NOMO-1 treated with DMSO at 0.1 percent for 48 hours (cell line): ENCODE results near the gene ZNF212.
A peak's percentile ranks its signal among the peaks of the same experiment; 100 is the strongest.
"Not testable (repeated sequence)": the region's sequence is repeated elsewhere in the genome, so short reads cannot be mapped to it uniquely, and the experiment has no call there.

Experiments used
- DNase-seq: peaks from one replicate; lab custom pipeline; 2025; ENCODE audit not compliant: unreplicated experiment; lab: John Stamatoyannopoulos, UW

ZNF212 gene

GRCh38 chr7:149252378-149252777 lies 12.9 kb downstream of the ZNF212 start:
- no peak for DNase-seq

- no peak for DNase-seq
Measured at GRCh38 chr7:149253665-149254064, 14.2 kb downstream of the ZNF212 start.

DNA sequence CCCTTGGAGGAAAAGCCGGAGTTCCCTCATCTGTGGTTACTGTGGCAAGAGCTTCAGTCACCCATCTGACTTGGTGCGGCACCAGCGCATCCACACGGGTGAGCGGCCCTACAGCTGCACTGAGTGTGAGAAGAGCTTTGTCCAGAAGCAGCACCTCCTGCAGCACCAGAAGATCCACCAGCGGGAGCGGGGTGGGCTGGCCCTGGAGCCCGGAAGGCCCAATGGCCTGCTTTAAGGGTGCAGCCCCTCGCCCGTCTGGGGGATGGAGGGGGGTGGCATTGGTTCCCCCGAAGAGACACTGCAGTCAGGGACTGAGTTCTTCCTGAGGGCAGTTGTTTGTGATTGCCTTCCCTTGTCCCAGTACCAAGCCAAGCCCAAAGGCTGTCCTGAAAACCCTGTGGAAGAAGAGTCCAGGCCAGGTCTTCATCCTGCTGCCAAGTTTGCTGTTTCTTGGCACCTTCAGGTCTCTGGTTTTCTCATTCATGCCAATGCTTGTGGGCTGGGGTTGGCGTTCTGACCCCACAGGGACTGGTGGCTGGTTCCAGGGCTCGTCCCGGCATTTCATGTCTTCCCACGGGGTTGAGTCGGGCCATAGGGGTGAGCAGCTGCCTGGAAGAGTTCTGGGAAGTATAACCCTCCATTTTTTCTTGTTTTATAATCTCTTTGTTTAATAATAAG lies 14.9 kb downstream of the ZNF212 start:
- DNase-seq: no peak

DNA sequence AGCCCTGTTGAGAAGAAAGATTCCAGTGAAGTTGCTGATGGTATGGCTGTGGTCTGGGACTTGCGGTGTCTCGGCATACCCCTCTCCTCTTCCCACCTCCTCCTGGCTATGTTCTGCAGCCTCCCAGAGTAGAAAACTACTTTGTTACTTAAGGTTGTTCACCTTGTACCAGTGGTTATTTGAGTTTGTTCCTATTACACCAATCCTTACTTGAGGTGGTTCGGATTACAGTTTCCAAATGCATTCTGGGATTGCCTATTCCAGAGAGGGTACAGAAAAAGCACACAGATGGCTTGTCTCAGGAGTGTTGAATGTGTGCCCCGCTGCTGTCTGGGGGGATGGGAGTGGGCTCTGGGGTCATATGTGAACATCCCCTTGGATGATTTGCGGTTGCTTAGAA lies 15.7 kb downstream of the ZNF212 start:
- DNase-seq: no peak

GRCh38 chr7:149256568-149256967 lies 17.1 kb downstream of the ZNF212 start:
- no peak for DNase-seq

DNA sequence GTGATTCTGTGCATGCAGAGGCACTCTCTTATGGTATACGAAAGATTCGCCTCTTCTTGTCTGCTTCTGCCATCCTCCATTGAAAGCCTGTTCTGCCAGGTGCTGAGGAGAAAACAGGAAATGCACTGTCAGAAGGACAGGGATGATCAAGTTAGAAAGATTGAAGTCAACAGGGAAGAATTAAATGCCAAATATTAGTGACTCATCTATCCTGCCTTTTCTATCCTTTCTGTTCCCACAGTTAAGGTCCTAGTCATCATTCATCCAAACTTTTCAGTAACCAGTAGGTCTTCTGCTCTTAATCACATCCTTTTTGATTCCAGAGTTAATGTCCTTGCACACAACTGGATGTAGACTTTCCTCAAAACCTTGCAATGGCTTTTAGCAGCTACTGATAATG lies 17.7 kb downstream of the ZNF212 start:
- no peak for DNase-seq

DNA sequence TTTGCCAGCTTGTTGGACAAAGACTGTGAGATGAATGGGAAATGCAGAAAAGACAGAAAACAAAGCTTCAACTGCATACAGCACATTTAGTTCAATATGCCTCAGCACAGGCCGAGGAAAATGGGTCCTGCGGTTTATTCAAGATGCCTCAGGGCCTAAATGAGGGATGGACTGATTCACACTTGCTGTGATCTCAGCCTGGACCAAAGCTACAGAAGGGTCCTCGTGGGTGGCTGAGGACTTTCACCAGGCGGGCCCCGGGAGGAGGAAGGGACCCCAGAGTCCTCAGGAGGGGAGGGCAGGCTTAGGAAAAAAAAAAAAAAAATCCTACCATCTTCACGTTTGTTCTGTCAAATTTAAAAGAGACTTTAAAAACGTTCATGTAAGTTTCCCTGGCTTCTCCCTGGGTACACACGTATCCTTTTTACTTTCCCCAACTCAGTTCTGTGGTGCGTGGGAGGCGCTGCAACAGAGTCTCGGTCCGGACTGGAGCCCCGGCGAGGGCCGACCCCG lies 21.9 kb downstream of the ZNF212 start:
- no peak for DNase-seq

GRCh38 chr7:149261829-149262617 lies 22.6 kb downstream of the ZNF212 start, which contains the start of gene ZNF783:
Gene ZNF783 (plus strand): TSS chr7:149262196. CDS start chr7:149262334, 138 bp downstream.
- DNase-seq: peak; percentile 77

GRCh38 chr7:149266451-149266850 lies 27.0 kb downstream of the ZNF212 start:
- DNase-seq: no peak

- DNase-seq: no peak
Measured at GRCh38 chr7:149267733-149268132, 28.3 kb downstream of the ZNF212 start.

DNA sequence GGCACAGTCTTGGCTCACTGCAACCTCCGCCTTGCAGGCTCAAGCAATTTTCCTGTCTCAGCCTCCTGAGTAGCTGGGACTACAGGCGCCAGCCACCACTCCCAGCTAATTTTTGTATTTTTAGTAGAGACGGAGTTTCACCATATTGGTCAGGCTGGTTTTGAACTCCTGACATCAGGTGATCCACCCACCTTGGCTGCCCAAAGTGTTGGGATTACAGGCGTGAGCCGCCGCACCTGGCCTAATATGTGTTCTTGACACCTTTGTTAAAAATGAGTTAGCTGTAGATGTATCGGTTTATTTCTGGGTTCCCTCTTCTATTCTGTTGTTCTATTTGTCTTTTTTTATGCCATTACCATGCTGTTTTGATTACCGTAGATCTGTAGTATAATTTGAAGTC lies 35.0 kb downstream of the ZNF212 start:
- not testable (repeated sequence) for DNase-seq

DNA sequence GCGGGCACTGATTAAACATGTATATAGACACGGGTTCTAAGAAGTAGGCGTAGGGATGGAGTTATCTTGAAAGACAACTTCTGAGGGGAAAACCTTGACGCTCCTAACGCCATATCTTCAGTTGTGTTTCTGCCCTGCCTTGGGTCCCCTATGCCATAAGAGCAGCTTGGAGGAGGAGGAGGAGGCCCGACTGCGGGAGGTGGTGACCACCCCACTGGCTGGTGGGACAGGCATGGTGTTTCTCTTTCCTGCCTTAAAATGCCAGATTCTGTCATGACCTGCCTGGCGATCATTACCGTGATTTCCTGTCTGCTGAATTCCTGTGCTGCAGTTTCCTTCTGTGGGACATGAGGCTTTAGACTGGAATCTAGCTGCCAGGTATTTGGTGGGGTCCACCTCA lies 38.4 kb downstream of the ZNF212 start:
- DNase-seq: no peak

DNA sequence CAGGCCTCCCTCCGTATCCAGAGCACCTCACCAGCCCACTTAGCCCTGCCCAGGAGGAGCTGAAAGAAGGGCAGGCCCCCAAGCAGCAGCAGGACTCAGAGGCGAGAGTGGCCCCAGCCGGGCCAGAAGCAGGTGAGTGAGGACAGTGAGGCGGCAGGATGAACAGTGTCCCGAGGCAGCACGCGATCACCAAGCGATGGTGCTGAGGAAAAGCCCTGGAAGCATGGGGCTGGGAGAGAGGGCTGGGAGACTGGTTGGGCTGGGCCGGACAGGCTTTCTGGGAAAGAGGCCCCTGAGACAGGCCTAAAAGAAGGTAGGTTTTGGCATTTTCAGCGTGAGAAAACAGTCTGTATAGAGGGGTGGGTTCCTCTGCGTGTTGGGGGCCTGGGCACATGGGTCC lies 38.9 kb downstream of the ZNF212 start:
- no peak for DNase-seq

- DNase-seq: no peak
Measured at GRCh38 chr7:149279111-149279743, 39.8 kb downstream of the ZNF212 start.

DNA sequence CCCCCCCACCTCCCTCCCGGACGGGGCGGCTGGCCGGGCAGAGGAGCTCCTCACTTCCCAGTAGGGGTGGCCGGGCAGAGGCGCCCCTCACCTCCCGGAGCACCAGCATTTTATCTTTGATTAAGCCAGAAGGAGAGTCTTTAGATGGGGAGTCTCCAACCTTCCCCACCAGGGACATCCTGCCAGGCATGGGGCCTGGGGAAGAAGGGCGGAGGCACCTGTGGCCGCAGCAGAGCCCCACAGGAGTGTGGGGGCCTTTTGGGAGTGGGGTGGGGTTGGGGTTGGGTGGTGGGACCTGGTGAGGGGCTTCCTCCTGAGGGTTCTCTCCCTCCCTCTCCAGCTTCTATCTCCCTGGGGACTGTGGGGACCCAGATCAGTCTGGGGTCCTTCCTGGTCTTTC lies 40.7 kb downstream of the ZNF212 start:
- no peak for DNase-seq

DNA sequence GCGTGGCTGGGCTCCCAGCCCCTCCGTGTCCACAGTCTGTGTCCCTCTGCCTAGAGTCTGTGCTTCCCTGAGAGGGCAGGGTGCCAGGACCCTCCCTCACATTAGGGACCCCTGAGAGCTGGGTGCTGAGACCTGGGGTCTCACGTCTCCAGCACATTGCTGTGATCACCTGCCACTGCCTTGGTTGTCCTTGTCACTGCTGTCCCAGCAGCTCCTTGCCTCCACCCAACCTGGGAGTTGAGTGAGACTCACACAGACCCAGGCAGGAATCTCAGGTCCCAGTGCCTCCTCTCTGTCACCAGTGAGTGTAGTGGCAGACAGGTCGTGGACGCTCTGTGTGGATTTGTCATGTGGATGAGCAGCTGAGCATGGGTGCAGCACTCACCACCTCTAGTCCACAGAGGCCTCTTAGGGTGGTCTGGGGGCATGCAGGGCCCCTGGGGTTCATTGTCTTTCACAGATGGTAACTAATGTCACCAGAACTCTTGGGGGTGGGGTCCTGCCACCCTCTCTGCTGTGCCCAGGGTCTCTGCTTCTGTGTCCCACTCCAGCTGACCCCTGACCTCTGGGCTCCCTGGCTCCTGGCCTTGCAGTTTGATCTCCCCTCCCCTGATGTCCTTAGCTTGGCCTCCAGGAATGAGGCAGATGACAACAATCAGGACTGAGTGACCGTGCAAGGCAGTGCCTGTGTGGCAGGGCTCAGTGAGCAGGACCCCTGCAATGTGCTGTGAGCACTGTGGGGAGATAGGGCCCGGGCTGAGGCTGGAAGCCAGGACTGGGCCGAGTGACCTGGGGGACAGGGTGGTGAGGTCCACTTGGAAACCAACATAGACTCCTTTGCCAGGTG lies 41.4 kb downstream of the ZNF212 start:
- no peak for DNase-seq

GRCh38 chr7:149281508-149282330 lies 42.3 kb downstream of the ZNF212 start:
- no peak for DNase-seq

DNA sequence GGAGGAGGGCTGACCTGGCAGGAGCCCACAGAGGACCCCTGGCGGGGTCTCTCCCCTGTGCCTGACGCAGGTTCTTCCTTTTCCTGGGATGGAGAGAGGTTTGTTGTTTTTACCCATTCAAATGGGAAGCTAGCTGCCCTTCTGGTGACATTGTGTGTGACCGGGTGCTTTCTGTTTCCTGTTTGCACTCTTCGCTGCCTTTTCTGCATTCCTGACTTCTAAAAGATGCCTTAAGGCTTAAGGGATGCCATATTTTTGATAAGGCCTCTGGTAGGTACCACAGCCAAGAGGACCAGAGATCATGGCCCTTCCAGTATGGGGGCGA lies 42.8 kb downstream of the ZNF212 start:
- no peak for DNase-seq

- no peak for DNase-seq
Measured at GRCh38 chr7:149283321-149283720, 43.9 kb downstream of the ZNF212 start.

DNA sequence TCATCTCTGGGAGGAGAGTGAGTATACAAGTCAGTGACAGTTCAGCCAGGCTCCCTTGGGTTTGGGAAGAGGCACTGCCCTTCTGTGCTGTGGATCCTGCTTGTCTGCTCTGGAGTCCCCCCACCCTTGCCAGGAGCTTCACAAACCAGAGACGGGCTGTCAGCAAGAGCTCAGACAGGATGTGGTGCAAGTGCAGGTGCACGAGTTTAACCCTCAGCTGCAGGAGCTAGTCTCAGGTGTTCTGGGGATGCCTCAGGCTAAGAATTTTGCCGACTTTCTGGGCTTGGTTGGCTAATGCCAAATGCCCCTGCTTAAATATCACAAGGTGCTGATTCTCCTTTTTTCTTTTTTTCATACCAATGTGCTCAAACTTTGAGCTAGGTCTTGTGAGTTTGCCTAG lies 44.9 kb downstream of the ZNF212 start:
- DNase-seq: no peak
